ENCODE results near the gene TNS3. TPM values are rescaled to one million over a fixed set of nuclear protein-coding genes. Genes with fewer than 3 reads are reported as not detected.

TNS3 gene
- total and polyA plus RNA-seq, 2 of the 13 experiments (the other 11 are each of a cell fraction or from before 2014, with no cell fraction given), result 52.9 to 55.7 TPM

DNA sequence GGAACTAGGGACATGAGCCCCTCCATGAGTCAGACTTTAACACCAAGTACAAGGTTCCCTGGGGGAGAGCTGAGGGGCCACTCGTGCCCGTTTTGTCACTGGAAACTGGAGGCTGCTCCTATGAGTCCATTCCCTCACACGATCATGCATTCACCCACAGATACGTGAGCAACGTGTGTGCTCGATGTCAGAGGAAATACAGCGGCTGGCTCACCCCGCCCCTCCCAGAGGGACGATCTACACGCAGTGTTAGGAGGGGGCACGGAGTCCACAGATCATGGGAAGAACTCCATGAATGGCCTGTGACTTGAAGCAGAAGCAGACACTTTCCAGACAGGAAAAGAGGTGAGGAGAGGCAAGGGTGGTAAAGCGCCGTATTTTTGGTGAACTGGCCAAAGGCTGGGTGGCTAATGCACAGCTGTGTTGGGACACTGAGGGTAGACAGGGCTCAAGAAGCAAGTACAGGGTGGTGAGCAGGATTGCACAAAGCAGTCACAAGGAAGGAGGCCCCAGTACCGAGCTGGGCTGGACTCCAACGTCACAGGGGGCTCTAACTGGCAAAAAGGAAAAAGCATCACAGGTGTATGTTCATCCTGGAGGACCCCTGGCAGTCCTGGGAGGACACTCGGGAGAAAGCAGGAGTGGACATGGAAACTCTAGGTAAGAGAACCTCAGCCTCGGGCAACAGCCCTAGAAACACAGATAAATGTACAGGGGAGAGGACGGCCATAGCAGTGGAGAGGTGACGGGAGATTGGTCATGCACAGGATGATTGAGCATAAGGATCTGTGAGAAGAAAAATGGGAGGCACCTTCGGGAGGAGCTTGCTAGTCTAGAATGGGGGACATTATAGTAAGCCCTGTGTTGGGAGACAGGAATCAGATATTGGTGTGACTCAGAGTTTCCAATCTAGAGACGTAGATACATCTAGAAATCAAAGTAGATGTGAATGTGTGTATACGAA, 41.2 kb downstream of the TNS3 start (continued):
- TF ChIP-seq CREB1 (IDR thresholded peaks at IDR 0.05) (no peak), CREB1 (CRISPR knock-in tag; IDR thresholded peaks at IDR 0.05) (peak; percentile 87), CBX5 (CRISPR knock-in tag; IDR thresholded peaks at IDR 0.05; ENCODE audit: borderline replicate concordance) (no peak), NONO (IDR thresholded peaks at IDR 0.05) (no peak), NONO (CRISPR knock-in tag; conservative IDR thresholded peaks at IDR 0.05) (0 out of 2 replicates have a peak, but pooled peaks have one; percentile 60), BCL6 (CRISPR knock-in tag; IDR thresholded peaks at IDR 0.05) (0 out of 2 replicates have a peak, but pooled peaks have one; percentile 23), TFAP4 (IDR thresholded peaks at IDR 0.05; ENCODE audit: borderline replicate concordance, low read depth) (peak; percentile 68; the same call in 1 of the 2 replicates), KDM6A (CRISPR knock-in tag; IDR thresholded peaks at IDR 0.05; ENCODE audit: low read depth) (peak; percentile 21; the same call in 1 of the 2 replicates), BRD4 (CRISPR knock-in tag; IDR thresholded peaks at IDR 0.05) (peak; percentile 82), KDM1A (CRISPR knock-in tag; IDR thresholded peaks at IDR 0.05) (no peak), ZNF563 (CRISPR knock-in tag; IDR thresholded peaks at IDR 0.05) (no peak), ZNF605 (CRISPR knock-in tag; IDR thresholded peaks at IDR 0.05) (peak; percentile 72; the same call in 1 of the 2 replicates), ZNF136 (CRISPR knock-in tag; IDR thresholded peaks at IDR 0.05; ENCODE audit: low read depth) (no peak), HDAC1 (CRISPR knock-in tag; IDR thresholded peaks at IDR 0.05) (peak; percentile 64), ATRX (CRISPR knock-in tag; IDR thresholded peaks at IDR 0.05; ENCODE audit: borderline replicate concordance) (no peak), PHB2 (IDR thresholded peaks at IDR 0.05; ENCODE audit: partially characterized antibody) (no peak), ATF7-NPFF (CRISPR knock-in tag; IDR thresholded peaks at IDR 0.05; ENCODE audit: low read depth) (no peak), ZNF253 (CRISPR knock-in tag; IDR thresholded peaks at IDR 0.05; ENCODE audit: borderline replicate concordance) (no peak), HNRNPL (IDR thresholded peaks at IDR 0.05; ENCODE audit: low read depth, low read length) (no peak), MED1 (CRISPR knock-in tag; IDR thresholded peaks at IDR 0.05) (peak; percentile 92), ZNF792 (CRISPR knock-in tag; IDR thresholded peaks at IDR 0.05) (peak; percentile 6; the same call in 1 of the 2 replicates)
- TF ChIP-seq, protein P1, sequence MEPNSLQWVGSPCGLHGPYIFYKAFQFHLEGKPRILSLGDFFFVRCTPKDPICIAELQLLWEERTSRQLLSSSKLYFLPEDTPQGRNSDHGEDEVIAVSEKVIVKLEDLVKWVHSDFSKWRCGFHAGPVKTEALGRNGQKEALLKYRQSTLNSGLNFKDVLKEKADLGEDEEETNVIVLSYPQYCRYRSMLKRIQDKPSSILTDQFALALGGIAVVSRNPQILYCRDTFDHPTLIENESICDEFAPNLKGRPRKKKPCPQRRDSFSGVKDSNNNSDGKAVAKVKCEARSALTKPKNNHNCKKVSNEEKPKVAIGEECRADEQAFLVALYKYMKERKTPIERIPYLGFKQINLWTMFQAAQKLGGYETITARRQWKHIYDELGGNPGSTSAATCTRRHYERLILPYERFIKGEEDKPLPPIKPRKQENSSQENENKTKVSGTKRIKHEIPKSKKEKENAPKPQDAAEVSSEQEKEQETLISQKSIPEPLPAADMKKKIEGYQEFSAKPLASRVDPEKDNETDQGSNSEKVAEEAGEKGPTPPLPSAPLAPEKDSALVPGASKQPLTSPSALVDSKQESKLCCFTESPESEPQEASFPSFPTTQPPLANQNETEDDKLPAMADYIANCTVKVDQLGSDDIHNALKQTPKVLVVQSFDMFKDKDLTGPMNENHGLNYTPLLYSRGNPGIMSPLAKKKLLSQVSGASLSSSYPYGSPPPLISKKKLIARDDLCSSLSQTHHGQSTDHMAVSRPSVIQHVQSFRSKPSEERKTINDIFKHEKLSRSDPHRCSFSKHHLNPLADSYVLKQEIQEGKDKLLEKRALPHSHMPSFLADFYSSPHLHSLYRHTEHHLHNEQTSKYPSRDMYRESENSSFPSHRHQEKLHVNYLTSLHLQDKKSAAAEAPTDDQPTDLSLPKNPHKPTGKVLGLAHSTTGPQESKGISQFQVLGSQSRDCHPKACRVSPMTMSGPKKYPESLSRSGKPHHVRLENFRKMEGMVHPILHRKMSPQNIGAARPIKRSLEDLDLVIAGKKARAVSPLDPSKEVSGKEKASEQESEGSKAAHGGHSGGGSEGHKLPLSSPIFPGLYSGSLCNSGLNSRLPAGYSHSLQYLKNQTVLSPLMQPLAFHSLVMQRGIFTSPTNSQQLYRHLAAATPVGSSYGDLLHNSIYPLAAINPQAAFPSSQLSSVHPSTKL (CRISPR knock-in tag; IDR thresholded peaks at IDR 0.05), result peak; percentile 53
- TF ChIP-seq, protein P2, sequence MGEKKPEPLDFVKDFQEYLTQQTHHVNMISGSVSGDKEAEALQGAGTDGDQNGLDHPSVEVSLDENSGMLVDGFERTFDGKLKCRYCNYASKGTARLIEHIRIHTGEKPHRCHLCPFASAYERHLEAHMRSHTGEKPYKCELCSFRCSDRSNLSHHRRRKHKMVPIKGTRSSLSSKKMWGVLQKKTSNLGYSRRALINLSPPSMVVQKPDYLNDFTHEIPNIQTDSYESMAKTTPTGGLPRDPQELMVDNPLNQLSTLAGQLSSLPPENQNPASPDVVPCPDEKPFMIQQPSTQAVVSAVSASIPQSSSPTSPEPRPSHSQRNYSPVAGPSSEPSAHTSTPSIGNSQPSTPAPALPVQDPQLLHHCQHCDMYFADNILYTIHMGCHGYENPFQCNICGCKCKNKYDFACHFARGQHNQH (CRISPR knock-in tag; IDR thresholded peaks at IDR 0.05), result peak; percentile 28; the same call in 1 of the 2 replicates
- TF ChIP-seq, protein P3, sequence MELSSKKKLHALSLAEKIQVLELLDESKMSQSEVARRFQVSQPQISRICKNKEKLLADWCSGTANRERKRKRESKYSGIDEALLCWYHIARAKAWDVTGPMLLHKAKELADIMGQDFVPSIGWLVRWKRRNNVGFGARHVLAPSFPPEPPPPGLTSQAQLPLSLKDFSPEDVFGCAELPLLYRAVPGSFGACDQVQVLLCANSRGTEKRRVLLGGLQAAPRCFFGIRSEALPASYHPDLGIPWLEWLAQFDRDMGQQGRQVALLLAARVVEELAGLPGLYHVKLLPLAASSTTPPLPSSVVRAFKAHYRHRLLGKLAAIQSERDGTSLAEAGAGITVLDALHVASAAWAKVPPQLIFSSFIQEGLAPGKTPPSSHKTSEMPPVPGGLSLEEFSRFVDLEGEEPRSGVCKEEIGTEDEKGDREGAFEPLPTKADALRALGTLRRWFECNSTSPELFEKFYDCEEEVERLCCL (CRISPR knock-in tag; IDR thresholded peaks at IDR 0.05; ENCODE audit: borderline replicate concordance), result 0 out of 2 replicates have a peak, but pooled peaks have one; percentile 73

All from HepG2 (cell line).